GM12878 (cell line): ENCODE data around the gene TSPAN11. TPM values are rescaled to one million over a fixed set of nuclear protein-coding genes. Genes with fewer than 3 reads are reported as not detected.

Experiments used
- ATAC-seq: fragments of 200-7000 bp; cut with Tn5 transposase; 3 replicates; pipeline ENCODE4 v1.9.1; 2020; ENCODE audit warnings: mild to moderate bottlenecking, moderate library complexity
- BruUV-seq: library from RNA; stranded (reverse); fragments of 400-500 nt; replicated peaks from 2 replicates; lab custom pipeline; 2021; lab: Mats Ljungman, UMichigan
- CTCF ChIA-PET: fragments of 300-600 bp; sonication (Branson Sonifier 250); formaldehyde crosslinking; extraction: SDS; loops from one replicate; lab custom pipeline; 2021; ENCODE audit warnings: inconsistent platforms; lab: Yijun Ruan, JAX
- POLR2A ChIA-PET: fragments of 350-600 bp; formaldehyde crosslinking; extraction: SDS; loops from one replicate; lab custom pipeline; 2021; ENCODE audit warnings: inconsistent platforms; lab: Charles Lee
- RAD21 ChIA-PET: fragments of 300-600 bp; sonication (Branson Sonifier 250); formaldehyde crosslinking; loops from one replicate; lab custom pipeline; 2023; ENCODE audit warnings: antibody characterized with exemption; ENCODE audit not compliant: unreplicated experiment; lab: Charles Lee
- SMC1A ChIA-PET: fragments of 300-600 bp; sonication (Branson Sonifier 250); formaldehyde crosslinking; loops from one replicate; lab custom pipeline; 2023; ENCODE audit not compliant: unreplicated experiment, uncharacterized antibody; lab: Charles Lee
- DNase-seq: peaks from one replicate; pipeline ENCODE4 v3.0.0-alpha.2; 2011; ENCODE audit warnings: low read depth, low spot score
- FAIRE-seq: peaks from 3 replicates; lab custom pipeline; 2011; peaks lifted over from hg19 to GRCh38; lab: Jason Lieb, UNC
- H2AFZ ChIP-seq: 2 replicates; pipeline ENCODE4 v1.6.0; 2011; ENCODE audit warnings: low read depth, low read length, control low read depth; ENCODE audit not compliant: control insufficient read depth
- H3K27ac ChIP-seq: 2 replicates; pipeline ENCODE4 v1.5.1; 2011; ENCODE audit warnings: control low read depth; ENCODE audit not compliant: control insufficient read depth, insufficient read depth
- H3K27me3 ChIP-seq, 2 experiments: replicated peaks in 1 of 2; 2 replicates each; pipeline versions ENCODE4 v1.6.0 to v1.6.1; 2011; ENCODE audit warnings: low read length in 1 of 2; ENCODE audit not compliant: control insufficient read depth in 2 of 2, insufficient read depth in 2 of 2
- H3K36me3 ChIP-seq, 2 experiments: 2 replicates each; pipeline ENCODE4 v1.5.1; 2011; ENCODE audit warnings: low read length in 1 of 2; ENCODE audit not compliant: control insufficient read depth in 2 of 2, insufficient read depth in 2 of 2
- H3K4me1 ChIP-seq: 2 replicates; pipeline ENCODE4 v1.6.1; 2011; ENCODE audit warnings: mild to moderate bottlenecking, low read length, moderate library complexity, mixed read lengths; ENCODE audit not compliant: control insufficient read depth, insufficient read depth
- H3K4me2 ChIP-seq: 2 replicates; pipeline ENCODE4 v1.6.0; 2011; ENCODE audit warnings: control low read depth; ENCODE audit not compliant: control insufficient read depth, insufficient read depth
- H3K4me3 ChIP-seq: fragments of 200-600 bp; sonication (generic); 2 replicates; pipeline ENCODE4 v1.5.1; 2016
- H3K79me2 ChIP-seq: 2 replicates; pipeline ENCODE4 v1.6.0; 2011; ENCODE audit warnings: low read length; ENCODE audit not compliant: control insufficient read depth, insufficient read depth
- H3K9ac ChIP-seq: 2 replicates; pipeline ENCODE4 v1.8.0; 2011; ENCODE audit warnings: low read length, control low read depth, mixed read lengths; ENCODE audit not compliant: control insufficient read depth, insufficient read depth
- H3K9me3 ChIP-seq: replicated peaks from 3 replicates; pipeline ENCODE4 v1.5.1; 2011; ENCODE audit warnings: mild to moderate bottlenecking, low read length; ENCODE audit not compliant: control insufficient read depth, insufficient read depth
- H4K20me1 ChIP-seq: 2 replicates; pipeline ENCODE4 v1.6.0; 2011; ENCODE audit not compliant: control insufficient read depth, insufficient read depth
- BRCA1 ChIP-seq: IDR thresholded peaks from 2 replicates; pipeline ENCODE4 v1.6.1; 2011; ENCODE audit warnings: low read depth, low read length, improper control_type of control experiment
- CHD4 ChIP-seq: fragments of 200-600 bp; sonication (generic); IDR thresholded peaks from 2 replicates; pipeline ENCODE4 v1.6.1; 2016; ENCODE audit warnings: mild to moderate bottlenecking
- ESRRA ChIP-seq: IDR thresholded peaks from 2 replicates; pipeline ENCODE4 v1.6.1; 2012; ENCODE audit warnings: mild to moderate bottlenecking, low read length, improper control_type of control experiment
- HDAC2 ChIP-seq: fragments of 200-600 bp; sonication (generic); IDR thresholded peaks from 2 replicates; pipeline ENCODE4 v1.6.1; 2017
- HDGF ChIP-seq: fragments of 450-650 bp; IDR thresholded peaks from 2 replicates; pipeline ENCODE4 v1.6.1; 2016; ENCODE audit warnings: antibody characterized with exemption
- NFYB ChIP-seq: IDR thresholded peaks from 2 replicates; pipeline ENCODE4 v1.6.1; 2011; ENCODE audit warnings: low read depth, mild to moderate bottlenecking, low read length, improper control_type of control experiment, moderate library complexity; ENCODE audit not compliant: insufficient read depth
- NKRF ChIP-seq: fragments of 450-650 bp; conservative IDR thresholded peaks from 2 replicates; pipeline ENCODE4 v1.6.1; 2017; ENCODE audit warnings: mild to moderate bottlenecking, moderate library complexity
- PAX8 ChIP-seq: fragments of 450-650 bp; IDR thresholded peaks from 2 replicates; pipeline ENCODE4 v1.6.1; 2017; ENCODE audit warnings: mild to moderate bottlenecking, moderate library complexity
- RAD51 ChIP-seq: fragments of 450-650 bp; IDR thresholded peaks from 2 replicates; pipeline ENCODE4 v1.6.1; 2016; ENCODE audit warnings: moderate library complexity, mild to moderate bottlenecking, inconsistent platforms
- SMARCA5 ChIP-seq: fragments of 450-650 bp; IDR thresholded peaks from 2 replicates; pipeline ENCODE4 v1.6.1; 2017; ENCODE audit warnings: mild to moderate bottlenecking
- SPI1 ChIP-seq: IDR thresholded peaks from 2 replicates; pipeline ENCODE4 v1.6.1; 2011; ENCODE audit warnings: low read depth, mild to moderate bottlenecking, low read length, moderate library complexity, borderline replicate concordance; ENCODE audit not compliant: insufficient read depth
- SREBF1 ChIP-seq: IDR thresholded peaks from 2 replicates; pipeline ENCODE4 v1.6.1; 2012; ENCODE audit warnings: mild to moderate bottlenecking, low read length
- TBL1XR1 ChIP-seq: IDR thresholded peaks from 2 replicates; pipeline ENCODE4 v1.6.1; 2012; ENCODE audit warnings: low read depth, low read length, improper control_type of control experiment
- ZNF274 ChIP-seq: IDR thresholded peaks from one replicate; pipeline ENCODE4 v1.8.0; 2011; ENCODE audit not compliant: insufficient read length, insufficient read depth
- WGBS: methylation state at CpG from one replicate; pipeline ENCODE4 v1.1.6; 2016; ENCODE audit warnings: low lambda C conversion rate; ENCODE audit not compliant: insufficient replicate concordance, insufficient coverage; ENCODE audit errors: missing lambda C conversion rate; 5-methylcytosine and 5-hydroxymethylcytosine counted together
- in situ Hi-C: fragments of 300-500 bp; cut with MboI; formaldehyde crosslinking; loops from 9 replicates; pipeline ENCODE4 v1.14.3; 2018; ENCODE audit warnings: mixed read lengths
- intact Hi-C: fragments of 100-400 bp; cut with micrococcal nuclease; formaldehyde crosslinking; loops from one replicate; pipeline ENCODE4 v1.14.2; 2022; ENCODE audit not compliant: unreplicated experiment
- polyA plus RNA-seq, 11 experiments: library from polyadenylated mRNA; depleted of rRNA in 4 of 11; unstranded in 6 of 11; stranded (reverse) in 5 of 11; fragments of >200 nt; fragmentation: Nextera tagmentation in 4 of 11; fragmentation: Illumina TruSeq in 1 of 11; extraction: Ambion mirVana in 4 of 11; extraction: Trizol in 1 of 11; gene quantifications; 1 replicate in 1 of 11; 2 replicates in 10 of 11; pipeline versions ENCODE4 v1.2.1 to v1.2.3, GENCODE V29; 2011 to 2016; ENCODE audit warnings: inconsistent platforms in 2 of 11, missing spikeins in 2 of 11, low read depth in 1 of 11
- total RNA-seq, 4 experiments: library from RNA; depleted of rRNA in 3 of 4; stranded (reverse); fragments of >200 nt in 3 of 4; fragmentation: Illumina TruSeq in 1 of 4; extraction: Trizol in 1 of 4; gene quantifications; 2 replicates each; pipeline versions ENCODE4 v1.2.1 to v1.2.3, GENCODE V29; 2013 to 2021
- TF ChIP-seq, protein P1 (sequence below): IDR thresholded peaks from 2 replicates; pipeline ENCODE4 v1.6.1; 2011; ENCODE audit warnings: mild to moderate bottlenecking, low read depth, low read length, moderate library complexity; ENCODE audit not compliant: insufficient replicate concordance

The TSPAN11 gene
- total and polyA plus RNA-seq, 10 of the 15 experiments (the other 5 are each of a cell fraction or from before 2014, with no cell fraction given) = under 0.01 to 0.27 (median 0.04) TPM; not detected in 6

GRCh38 chr12:31035967-31036665 lies 109.6 kb downstream of the TSPAN11 start:
- 12% methylated on average over 4 of the region's 4 CpGs for WGBS
- Histone ChIP-seq H3K9ac (no peak overlapping the region), H4K20me1 (no peaks in the 10 kb centered on the region), H2AFZ (no peak overlapping the region), H3K79me2 (no peaks in the 10 kb centered on the region), H3K27ac (no peak overlapping the region), H3K4me2 (no peak overlapping the region), H3K27me3 (peaks cover 0 to 2% of the 10 kb centered on the region in 2 experiments; a peak in 2 of 4 replicates), H3K4me3 (no peak overlapping the region), H3K4me1 (no peaks in the 10 kb centered on the region), H3K36me3 (no peaks in the 10 kb centered on the region), H3K9me3 (no peaks in the 10 kb centered on the region)
- DNase-seq (no peak), FAIRE-seq (no peak), ATAC-seq (no peak)
- ChIA-PET POLR2A (no interaction called here), CTCF (no interaction called here), SMC1A (no interaction called here), RAD21 (no interaction called here)
- in situ Hi-C loops (no loop called here), intact Hi-C loops (no loop called here)
- TF ChIP-seq NFYB (no peak), SPI1 (no peak), RAD51 (no peak), TBL1XR1 (no peak), PAX8 (no peak), SMARCA5 (no peak), SREBF1 (no peak), HDAC2 (no peak), NKRF (no peak), HDGF (no peak), CHD4 (no peak), BRCA1 (no peak), ESRRA (no peak), ZNF274 (no peak)
- TF ChIP-seq, protein P1, sequence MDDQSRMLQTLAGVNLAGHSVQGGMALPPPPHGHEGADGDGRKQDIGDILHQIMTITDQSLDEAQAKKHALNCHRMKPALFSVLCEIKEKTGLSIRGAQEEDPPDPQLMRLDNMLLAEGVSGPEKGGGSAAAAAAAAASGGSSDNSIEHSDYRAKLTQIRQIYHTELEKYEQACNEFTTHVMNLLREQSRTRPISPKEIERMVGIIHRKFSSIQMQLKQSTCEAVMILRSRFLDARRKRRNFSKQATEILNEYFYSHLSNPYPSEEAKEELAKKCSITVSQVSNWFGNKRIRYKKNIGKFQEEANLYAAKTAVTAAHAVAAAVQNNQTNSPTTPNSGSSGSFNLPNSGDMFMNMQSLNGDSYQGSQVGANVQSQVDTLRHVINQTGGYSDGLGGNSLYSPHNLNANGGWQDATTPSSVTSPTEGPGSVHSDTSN = no peak
- BruUV-seq = no TSS peak
